ENCODE measurements around the gene RSPH6A.
A peak's percentile ranks its signal among the peaks of the same experiment; 100 is the strongest.

RSPH6A gene

GRCh38 chr19:45814851-45815480 lies at the start of gene RSPH6A:
TSS of gene RSPH6A (minus strand) at chr19:45815308. CDS start at chr19:45815176, 132 bp downstream.
- DNase-seq, result no peak

GRCh38 chr19:45864629-45865082 lies 49.5 kb upstream of the RSPH6A start:
- DNase-seq, result no peak

GRCh38 chr19:45863840-45864628 lies 48.9 kb upstream of the RSPH6A start, which contains the start of gene FOXA3:
TSS of gene FOXA3 (plus strand) at chr19:45864326. CDS start at chr19:45864457, 131 bp downstream.
- DNase-seq, result no peak

GRCh38 chr19:45863335-45863839 lies 48.3 kb upstream of the RSPH6A start:
- no peak for DNase-seq

- DNase-seq, result peak; percentile 97
These were observed 47.6 kb upstream of the RSPH6A start, which contains the start of gene SYMPK for GRCh38 chr19:45862564-45863334. TSS of gene SYMPK (minus strand) at chr19:45863147. CDS start at chr19:45854495, 8,652 bp downstream.

- no peak for DNase-seq
These were observed 47.1 kb upstream of the RSPH6A start for GRCh38 chr19:45862271-45862563.

- no peak for DNase-seq
These were observed 45.5 kb upstream of the RSPH6A start for GRCh38 chr19:45860359-45861259.

GRCh38 chr19:45854167-45854778 lies 39.2 kb upstream of the RSPH6A start:
- DNase-seq, result no peak

GRCh38 chr19:45852983-45853382 lies 37.9 kb upstream of the RSPH6A start:
- no peak for DNase-seq

- no peak for DNase-seq
These were observed 37.1 kb upstream of the RSPH6A start for GRCh38 chr19:45852145-45852750.

GRCh38 chr19:45848922-45849321 lies 33.8 kb upstream of the RSPH6A start:
- no peak for DNase-seq

- no peak for DNase-seq
These were observed 32.6 kb upstream of the RSPH6A start for GRCh38 chr19:45847663-45848062.

- no peak for DNase-seq
These were observed 27.1 kb upstream of the RSPH6A start for GRCh38 chr19:45842198-45842597.

GRCh38 chr19:45834970-45835369 lies 19.9 kb upstream of the RSPH6A start:
- no peak for DNase-seq

GRCh38 chr19:45828945-45829344 lies 13.8 kb upstream of the RSPH6A start:
- DNase-seq, result no peak

- no peak for DNase-seq
These were observed 13.4 kb upstream of the RSPH6A start for GRCh38 chr19:45828523-45828922.

- no peak for DNase-seq
These were observed 12.5 kb upstream of the RSPH6A start for GRCh38 chr19:45827459-45828093.

GRCh38 chr19:45826934-45827333 lies 11.8 kb upstream of the RSPH6A start:
- DNase-seq, result no peak

GRCh38 chr19:45825917-45826893 lies 11.1 kb upstream of the RSPH6A start:
- DNase-seq, result no peak

- DNase-seq, result no peak
These were observed 10.1 kb upstream of the RSPH6A start for GRCh38 chr19:45825263-45825605.
